Fibroblast of the conjunctiva (primary cell): ENCODE measurements around the gene PHF20.
A peak's percentile ranks its signal among the peaks of the same experiment; 100 is the strongest.
"Not testable (repeated sequence)": the region's sequence is repeated elsewhere in the genome, so short reads cannot be mapped to it uniquely, and the experiment has no call there.

Experiments used
- DNase-seq: peaks from one replicate; pipeline ENCODE4 v3.0.0-alpha.2; 2010; ENCODE audit warnings: low read depth

Gene PHF20

DNA sequence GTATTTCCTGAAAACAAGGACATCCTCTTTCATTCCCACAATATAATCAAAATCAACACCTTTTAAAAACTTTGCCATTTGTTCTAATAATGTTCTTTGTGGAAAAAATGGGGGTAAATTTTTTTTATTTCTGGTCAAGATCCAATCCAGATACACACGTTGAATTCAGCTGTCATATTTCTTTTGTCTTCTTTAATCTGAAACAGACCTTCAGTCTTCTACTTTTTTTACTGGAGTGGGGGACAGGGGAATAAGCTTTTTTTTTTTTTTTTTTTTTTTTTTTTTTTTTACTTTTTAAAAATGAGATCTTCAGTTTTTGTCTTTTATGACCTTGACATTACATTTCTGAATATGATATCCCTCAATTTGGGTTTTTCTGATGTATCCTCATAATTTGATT is 113.4 kb downstream of the PHF20 start:
- no peak for DNase-seq

DNA sequence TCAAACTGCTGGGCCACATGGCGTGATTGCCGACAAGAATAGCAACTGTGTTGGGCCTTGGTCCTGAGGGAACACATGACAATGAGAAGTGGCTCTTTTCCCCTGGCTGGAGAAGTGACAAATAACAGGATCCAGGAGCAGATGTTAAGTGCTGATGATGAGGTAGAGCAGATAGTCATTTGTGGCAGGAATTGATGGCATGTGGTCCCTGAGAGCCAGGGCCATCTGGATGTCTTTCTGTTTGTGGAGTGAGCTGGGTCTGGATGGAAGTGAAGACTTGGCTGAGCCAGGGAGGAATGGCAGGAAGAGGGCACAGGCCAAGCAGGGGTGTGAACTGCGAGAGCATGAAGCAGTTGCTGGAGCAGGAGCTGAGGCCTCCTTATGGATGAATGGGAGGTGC is 114.7 kb downstream of the PHF20 start:
- DNase-seq: no peak

DNA sequence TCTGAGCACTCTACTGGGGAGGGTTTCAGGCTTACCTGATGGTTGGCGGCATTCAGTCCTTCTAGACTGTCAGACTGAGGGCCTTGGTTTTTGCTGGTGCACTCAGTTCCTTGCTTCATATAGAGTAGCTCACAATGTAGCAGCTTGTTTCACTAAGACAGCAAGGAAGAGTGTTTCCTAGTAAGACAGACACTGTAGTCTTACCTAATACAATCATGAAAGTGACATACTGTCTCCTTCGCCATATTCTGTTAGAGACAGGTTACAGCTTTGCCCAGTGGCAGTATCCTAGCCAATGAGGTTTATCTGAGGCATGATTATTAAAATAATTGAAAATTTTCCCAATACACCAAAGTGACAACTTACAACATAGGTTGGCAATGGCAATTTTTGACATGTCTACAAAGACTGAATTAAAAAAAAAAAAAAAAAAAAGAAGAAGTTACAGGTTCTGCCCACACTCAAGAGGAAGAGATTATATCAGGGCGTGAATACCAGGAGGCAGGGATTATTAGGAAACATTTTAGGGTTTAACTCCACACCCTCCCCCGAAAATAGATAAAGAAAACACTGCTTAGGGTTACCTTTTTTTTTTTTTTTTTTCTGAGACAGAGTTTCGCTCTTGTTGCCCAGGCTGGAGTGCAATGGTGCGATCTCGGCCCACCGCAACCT is 115.7 kb downstream of the PHF20 start:
- no peak for DNase-seq

DNA sequence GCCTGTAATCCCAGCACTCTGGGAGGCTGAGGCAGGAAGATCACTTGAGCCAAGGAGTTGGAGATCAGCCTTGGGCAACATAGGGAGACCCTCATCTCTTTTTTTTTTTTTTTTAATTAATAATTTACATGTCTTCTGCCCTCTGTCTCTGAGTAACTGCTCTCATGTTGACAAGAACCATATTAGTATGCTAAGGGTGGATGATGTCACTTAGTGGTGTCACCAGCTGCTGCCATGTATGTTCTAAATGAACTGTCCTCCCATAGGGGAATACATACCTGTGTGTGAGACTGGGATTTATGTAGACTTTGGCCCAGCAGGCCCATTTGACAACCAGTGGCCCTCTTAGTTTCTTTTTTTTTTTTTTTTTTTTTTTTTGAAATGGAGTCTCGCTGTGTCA is 116.8 kb downstream of the PHF20 start:
- DNase-seq: no peak

DNA sequence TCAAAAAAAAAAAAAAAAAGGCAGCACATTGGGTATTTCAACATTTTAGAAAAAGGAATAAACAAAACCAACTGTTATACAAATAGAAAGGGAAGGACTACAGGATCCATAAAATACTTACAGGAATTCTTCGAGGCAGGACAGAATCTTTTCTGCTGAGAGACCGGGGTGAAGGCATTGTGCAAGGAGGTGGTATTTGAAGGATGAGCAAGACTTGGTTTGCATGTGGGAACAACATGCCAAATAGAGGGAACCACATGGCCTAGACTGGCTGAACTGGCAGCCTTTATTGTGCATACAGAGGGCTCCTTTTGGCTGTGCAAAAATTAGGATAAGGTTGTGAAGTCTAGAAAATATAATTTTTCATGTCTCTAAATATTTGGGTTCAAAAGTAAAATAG is 119.6 kb downstream of the PHF20 start:
- DNase-seq: no peak

DNA sequence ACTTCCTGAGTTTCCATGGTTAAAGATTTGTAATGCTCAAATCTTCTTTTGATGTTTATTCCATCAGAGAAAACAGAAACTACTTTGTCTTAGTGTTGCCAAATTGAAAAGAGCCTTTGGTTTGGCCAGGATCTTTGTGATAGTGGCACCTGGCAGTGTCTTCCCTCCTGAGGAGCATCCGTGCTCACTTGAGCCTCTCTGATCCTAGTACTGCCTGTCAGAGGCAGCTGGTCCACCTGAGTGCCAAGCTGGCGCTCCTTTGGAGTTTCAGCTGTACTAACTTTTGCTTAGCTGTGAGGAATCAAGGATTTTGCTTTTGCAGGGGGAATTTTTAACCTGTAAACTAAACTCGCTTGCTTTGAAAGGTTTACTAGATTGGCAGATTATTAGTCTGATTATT is 121.1 kb downstream of the PHF20 start:
- no peak for DNase-seq

DNA sequence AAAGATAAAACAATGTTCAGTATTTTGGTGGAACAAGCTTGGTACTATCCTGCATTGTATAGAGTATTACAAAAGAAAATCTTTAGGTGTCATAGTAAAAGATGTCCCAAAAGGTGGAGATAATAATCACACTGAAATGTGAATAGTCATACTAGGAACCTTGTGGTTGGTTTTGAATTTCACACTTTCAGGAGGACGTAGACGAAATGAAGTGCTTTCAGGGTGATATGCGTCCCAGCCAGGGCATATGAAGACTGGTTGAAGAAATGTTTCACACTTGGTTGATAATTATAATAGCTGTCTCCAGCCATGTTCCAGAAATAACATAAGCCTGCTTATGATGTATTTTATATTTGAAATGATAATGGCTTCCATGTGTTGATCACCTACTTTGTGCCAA is 122.1 kb downstream of the PHF20 start:
- DNase-seq: no peak

DNA sequence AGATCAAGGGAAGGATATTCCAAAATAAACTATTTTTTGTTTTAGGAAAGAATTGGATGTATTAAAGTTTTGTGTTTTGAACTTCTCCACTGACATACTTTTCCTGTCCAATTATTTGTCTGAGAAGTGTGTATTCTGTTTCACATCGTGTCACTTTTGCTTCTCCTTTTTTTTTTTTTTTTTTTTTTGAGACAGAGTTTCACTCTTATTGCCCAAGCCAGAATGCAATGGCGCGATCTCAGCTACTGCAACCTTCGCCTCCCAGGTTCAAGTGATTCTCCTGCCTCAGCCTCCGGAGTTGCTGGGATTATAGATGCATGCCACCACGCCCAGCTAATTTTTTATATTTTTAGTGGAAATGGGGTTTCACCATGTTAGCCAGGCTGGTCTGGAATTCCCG is 123.7 kb downstream of the PHF20 start:
- not testable (repeated sequence) for DNase-seq

DNA sequence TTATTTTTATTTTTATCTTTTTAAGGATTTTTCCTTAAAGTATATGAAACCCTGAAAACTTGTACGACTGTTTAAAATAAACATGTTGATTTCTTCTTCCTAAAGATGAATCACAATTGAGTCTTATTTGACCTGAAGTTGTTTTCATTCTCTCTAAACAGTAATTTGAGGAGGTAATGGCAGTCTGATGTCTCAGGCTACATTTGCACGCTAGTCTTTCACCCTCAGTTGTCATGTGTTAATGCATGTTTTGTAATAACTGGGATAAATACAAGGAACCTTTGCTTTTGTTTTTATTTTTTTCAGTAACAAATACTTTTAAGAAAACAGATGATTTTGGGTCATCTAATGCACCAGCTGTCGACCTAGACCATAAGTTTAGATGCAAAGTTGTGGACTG is 127.2 kb downstream of the PHF20 start:
- DNase-seq: no peak

DNA sequence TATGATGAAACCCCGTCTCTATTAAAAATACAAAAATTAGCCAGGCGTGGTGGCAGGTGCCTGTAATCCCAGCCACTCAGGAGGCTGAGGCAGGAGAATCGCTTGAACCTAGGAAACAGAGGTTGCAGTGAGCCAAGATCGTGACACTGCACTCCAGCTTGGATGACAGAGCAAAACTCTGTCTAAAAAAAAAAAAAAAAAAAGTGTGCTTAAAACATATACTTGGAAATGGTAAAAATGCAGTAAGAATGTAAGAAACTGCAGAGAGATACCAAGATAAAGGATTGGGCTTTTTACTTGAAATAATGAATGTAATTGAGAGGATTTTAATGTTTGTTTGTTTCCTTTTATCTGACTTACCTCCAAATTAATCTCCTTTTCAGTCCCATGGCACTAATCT is 129.4 kb downstream of the PHF20 start:
- not testable (repeated sequence) for DNase-seq

DNA sequence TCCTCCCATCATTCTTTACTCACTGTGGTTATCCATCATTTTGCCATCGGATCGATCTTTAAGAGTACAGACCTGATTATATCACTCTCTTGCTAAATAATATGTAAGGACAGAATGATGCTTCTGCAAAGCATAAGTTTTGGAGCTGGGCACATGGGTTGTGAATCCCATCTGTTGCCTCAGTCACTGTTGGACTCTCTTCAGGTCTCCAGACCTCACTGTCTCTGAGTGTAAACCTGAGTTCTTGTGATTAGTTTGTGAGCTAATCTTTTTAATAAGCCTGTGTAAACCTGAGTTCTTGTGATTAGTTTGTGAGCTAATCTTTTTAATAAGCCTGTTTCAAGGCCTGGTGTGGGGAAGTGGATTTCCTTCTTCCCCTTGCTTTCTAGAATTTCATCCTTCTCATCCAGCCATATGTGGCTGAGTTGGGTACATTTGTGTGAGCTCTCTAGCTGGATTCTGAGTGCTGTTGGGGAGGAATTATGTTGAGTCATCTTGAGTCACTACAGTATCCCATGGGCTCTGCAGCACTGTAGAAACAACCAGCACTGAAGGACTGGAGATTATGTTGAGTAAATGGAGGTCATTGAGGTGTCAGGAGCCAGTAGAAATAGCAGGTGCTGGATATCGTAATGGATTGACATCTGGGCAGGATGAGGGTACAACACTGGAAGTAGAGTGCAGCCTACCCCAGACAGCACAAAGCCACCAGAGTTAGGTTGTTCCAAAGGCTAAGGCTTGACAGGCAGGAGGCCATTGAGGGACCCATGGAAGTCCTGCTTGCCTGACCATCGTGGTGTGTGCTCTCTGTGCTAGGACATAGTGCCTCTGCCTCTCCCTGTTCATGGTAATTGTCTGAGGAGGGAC is 130.1 kb downstream of the PHF20 start:
- DNase-seq: peak; percentile 65

DNA sequence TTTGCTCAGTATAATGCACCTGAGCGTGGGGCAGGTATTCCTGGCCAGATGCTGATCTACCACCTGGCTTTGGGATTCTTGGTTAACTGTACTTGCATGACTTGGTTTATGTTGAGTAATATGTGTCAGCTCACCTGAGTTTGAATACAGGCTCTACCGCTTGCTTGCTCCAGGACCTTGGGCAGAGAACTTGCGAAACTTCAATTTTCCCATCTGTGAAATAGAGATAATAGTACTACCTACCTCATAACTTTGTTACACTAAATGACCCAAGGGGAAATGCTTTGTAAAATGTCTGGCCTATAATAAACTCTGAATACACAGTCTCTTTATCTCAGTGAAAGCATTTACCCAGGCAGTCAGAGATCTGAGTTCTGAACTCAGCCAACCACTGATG is 130.7 kb downstream of the PHF20 start:
- no peak for DNase-seq

DNA sequence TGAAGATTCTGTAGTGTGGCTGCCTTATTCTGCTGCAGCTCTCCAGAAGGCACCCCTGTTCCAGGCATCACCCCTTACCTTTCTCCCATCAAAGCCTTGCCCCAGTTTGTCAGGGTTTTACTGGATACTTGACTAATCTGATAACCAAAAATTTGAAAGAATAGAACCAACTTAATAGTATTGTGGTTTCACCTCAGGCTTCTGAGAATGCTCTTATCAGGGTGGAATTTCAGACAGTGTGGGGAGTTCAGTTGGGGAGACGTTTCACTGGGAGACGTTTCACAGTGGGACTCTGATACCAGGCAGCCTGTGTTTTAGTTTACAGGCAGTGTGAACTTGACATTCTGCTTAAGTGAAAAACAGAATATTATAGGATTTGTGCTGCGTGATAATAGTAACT is 132.0 kb downstream of the PHF20 start:
- no peak for DNase-seq

DNA sequence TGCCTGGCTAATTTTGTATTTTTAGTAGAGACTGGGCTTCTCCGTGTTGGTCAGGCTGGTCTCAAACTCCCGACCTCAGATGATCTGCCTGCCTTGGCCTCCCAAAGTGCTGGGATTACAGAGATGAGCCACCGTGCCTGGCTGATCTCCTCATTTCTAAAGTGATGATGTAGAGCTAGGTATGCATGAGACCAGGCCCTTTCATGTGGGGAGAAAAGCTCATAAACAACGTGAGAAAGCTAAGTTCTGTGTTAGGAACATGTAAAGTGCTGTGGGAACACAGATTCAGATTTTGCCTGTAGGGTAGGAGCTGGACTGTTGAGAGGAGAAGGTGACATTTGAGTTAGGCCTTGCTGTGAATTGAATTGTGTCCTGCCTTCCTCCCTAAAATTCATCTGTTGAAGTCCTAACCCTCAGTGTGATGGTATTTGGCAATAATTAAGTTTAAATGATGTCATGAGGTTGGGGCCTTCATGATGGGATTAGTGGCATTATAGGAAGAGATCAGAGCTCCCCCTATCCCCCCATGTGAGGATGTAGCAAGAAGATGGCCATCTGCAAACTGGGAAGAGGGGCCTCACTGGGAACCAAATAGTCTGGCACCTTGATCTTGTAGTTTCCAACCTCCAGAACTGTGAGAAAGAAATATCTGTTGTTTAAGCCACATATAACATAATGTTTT is 133.3 kb downstream of the PHF20 start:
- DNase-seq: no peak

DNA sequence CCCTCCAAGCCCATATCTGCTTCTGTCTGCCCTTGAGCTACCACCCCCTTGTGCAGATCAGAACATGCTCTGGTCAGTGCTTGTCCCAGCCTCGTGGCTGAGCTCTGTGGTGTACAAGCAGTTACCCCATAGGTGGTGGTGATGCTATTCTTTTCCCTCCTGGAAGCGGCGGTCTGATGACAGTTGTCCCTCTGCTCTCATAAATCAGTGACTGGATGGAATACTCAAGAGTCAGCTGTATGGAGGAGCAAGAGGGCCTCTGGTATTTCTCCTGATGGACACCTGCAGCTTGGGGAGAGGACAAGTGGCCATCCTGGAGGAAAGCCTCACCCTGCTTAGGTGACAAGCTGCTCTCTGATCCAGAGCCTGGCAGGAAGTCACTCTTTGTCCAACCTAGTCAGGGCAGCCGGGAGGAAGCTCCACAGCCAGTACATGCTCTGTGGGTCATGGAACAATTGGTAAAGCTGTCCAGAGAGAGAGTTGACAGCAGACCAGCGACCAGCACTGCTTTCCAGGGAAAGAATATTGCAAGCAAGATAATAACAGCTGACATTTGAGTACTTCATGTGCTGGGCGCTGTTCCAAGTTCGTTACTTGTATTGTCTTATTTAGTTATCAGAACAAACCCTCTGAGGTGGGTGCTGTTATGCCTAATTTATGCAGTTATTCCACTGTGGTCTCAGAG is 135.3 kb downstream of the PHF20 start:
- no peak for DNase-seq

DNA sequence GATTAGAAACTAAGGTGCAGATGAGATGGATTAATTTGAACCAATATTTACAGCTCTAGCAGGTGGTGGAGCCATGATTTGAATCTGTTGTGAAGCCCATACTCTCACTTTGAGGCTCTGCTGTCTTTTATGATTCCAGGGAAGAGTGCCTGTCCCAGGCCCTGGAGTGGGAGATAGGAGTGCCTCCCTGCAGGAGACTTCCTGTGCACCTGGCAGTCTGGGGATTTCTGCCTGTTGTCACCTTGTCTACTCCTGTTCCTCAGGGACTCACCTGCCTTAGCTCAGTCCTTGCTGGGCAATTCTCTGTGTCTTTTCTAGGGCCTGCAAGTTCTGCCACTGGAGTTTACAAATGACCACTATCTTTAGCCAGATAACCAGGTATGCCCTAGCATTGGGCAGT is 136.2 kb downstream of the PHF20 start:
- no peak for DNase-seq

DNA sequence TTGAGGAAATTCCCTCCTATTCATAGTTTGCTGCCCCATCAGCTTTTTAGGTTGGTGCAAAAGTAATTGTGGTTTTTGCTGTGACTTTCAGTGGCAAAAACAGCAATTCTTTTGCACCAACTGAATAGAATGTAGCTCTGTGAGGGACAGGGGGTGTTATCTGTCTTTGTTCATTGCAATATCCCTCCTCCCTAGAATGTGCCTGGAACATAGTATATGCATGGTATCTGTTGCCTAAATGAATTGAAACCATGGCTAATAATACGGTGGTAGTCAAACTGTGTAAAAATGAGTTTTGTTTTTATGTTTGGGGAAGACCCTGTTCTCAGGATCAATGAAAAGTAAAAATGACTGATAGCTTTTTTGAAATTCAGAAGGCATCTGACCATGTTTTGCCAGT is 137.4 kb downstream of the PHF20 start:
- DNase-seq: no peak

DNA sequence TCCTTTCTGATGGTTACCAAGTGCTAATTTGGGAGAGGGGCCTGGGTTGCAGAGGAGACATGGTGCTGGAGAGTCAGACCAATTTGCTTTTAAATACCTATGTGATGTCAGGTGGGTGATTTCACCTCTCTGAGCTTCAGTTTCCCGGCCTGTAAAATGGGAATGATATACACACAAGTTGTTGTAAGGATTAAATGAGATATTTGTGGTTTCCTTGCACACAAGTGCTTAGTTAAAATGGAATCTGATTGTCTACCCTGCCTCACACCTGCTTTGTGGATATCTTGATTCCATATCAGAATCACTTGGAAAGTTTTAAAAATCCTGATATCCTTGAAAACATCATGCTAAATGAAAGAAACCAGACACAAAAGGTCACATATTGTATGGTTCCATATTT is 138.0 kb downstream of the PHF20 start:
- no peak for DNase-seq

DNA sequence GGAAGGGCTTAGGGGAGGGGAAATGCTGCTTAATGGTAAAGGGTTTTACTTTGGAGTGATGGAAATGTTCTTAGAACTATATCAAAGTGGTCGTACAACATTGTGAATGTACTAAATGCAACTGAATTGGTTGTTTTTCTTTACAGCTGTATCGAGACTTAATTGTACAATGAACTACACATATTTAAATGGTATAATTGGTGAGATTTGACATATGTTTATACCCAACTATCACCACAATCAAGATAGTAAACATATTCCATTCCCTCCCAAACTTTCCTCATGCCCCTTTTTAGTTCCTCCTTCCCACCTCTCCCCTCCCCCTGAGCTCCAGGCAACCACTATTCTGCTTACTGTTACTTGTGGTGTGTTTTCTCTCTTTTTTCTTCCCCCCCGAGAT is 138.4 kb downstream of the PHF20 start:
- no peak for DNase-seq

DNA sequence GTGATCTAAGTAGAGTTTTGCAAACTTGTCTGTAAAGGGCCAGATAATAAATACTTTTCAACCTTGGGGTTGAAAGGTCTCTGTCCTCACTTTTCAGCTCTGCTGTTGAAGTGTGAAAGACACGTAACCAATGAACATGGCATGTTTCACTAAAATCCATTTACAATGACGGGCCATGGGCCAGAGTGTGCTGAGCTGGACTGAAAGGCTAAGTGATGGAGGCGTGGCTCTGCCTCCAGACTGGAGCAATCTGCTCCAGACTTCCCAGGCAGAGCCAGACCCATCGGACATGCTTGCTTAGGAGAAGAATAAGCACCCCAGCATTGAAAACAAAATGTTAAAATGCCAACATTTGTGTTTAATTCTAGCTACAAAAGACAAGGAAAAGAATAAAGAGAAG is 141.1 kb downstream of the PHF20 start:
- no peak for DNase-seq

DNA sequence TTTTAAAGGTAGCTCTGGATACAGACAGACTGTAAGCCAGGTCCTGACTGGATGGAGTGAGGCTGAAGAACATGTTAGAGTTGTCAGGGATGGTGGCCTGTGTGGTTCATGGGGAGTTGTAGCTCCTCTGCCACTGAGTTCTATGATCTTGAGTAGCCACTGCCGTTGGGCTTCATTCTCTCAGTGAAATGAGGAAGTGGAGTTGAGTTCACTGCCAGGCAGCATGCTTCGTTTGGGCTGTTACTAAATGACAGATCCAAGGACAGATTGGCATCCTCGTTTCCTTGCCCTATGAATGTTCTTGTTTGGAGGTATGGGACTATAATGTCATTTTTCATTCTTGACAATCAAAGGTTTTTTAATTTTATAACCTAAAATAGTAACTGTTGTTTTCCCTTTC is 145.3 kb downstream of the PHF20 start:
- DNase-seq: no peak

DNA sequence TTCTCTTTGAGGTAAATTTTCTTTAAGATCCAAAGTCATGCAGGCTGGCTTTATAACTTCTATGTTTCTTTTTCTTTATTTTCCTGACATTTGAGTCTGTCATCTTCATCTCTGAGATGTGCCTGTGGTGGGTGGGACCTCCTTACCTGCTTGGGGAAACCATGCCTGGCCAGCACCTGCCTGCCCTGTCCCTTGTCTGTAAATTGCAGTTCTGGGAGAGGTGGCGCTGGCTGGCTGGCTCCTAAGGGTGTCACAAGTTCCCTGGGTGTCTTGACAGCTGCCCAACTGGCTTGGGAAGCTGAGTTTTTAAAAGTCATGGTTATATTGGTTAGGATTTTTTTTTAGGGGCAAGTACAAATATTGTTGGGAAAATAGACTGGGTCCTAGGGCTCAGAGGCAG is 146.2 kb downstream of the PHF20 start:
- DNase-seq: no peak

DNA sequence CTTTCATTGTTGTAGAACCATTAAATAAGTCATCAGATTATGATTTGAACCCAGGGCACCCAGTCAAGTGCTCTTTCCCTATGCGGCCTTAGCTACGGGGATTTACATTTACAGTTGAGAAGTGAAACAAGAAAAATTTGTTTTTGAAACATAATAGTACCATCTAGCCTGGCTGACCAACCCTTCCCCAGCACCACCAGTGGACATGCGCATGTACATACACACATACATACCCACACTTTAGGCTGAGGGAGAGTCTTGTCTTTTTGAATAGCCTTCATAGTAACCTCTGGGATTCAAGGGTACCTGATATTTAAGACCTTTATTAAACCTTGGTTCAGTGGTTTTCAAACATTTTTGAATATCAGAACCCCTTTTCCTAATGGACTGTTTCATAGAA is 148.7 kb downstream of the PHF20 start:
- DNase-seq: no peak
